KMS-11 (cell line): ENCODE results near the gene SLC6A18.

Experiments
- H2AFZ ChIP-seq: fragments of 200-600 bp; sonication (generic); 2 replicates; pipeline ENCODE4 v1.6.1; 2016; ENCODE audit warnings: antibody characterized with exemption, mixed run types, low read depth
- H3K27ac ChIP-seq: fragments of 200-600 bp; sonication (generic); 2 replicates; pipeline ENCODE4 v1.6.1; 2016; ENCODE audit warnings: mild to moderate bottlenecking, mixed run types
- H3K27me3 ChIP-seq: fragments of 200-600 bp; sonication (generic); 2 replicates; pipeline ENCODE4 v1.6.1; 2017; ENCODE audit warnings: mild to moderate bottlenecking, low read depth, mixed run types, moderate library complexity; ENCODE audit not compliant: insufficient read depth
- H3K36me3 ChIP-seq: fragments of 200-600 bp; sonication (generic); 2 replicates; pipeline ENCODE4 v1.6.1; 2017; ENCODE audit warnings: mild to moderate bottlenecking, mixed run types; ENCODE audit not compliant: insufficient read depth
- H3K4me1 ChIP-seq: fragments of 200-600 bp; sonication (generic); 2 replicates; pipeline ENCODE4 v1.6.1; 2016; ENCODE audit warnings: mild to moderate bottlenecking, low read depth, mixed run types; ENCODE audit not compliant: poor library complexity, severe bottlenecking
- H3K4me2 ChIP-seq: fragments of 200-600 bp; sonication (generic); 2 replicates; pipeline ENCODE4 v1.7.0; 2016; ENCODE audit warnings: mild to moderate bottlenecking, mixed run types
- H3K4me3 ChIP-seq: fragments of 200-600 bp; sonication (generic); IDR thresholded peaks from 2 replicates; pipeline ENCODE4 v1.6.1; 2017; ENCODE audit warnings: low read depth, low read length, mixed read lengths; ENCODE audit not compliant: insufficient read depth
- H3K79me2 ChIP-seq: fragments of 200-600 bp; sonication (generic); 2 replicates; pipeline ENCODE4 v1.6.1; 2016; ENCODE audit warnings: low read depth, mixed run types; ENCODE audit not compliant: insufficient read depth
- H3K9ac ChIP-seq: fragments of 200-600 bp; sonication (generic); 2 replicates; pipeline ENCODE4 v1.6.1; 2016; ENCODE audit warnings: mild to moderate bottlenecking, mixed run types
- H4K20me1 ChIP-seq: fragments of 200-600 bp; sonication (generic); 2 replicates; pipeline ENCODE4 v1.6.1; 2016; ENCODE audit warnings: mild to moderate bottlenecking, mixed run types; ENCODE audit not compliant: insufficient read depth
- TF ChIP-seq, protein P1 (sequence below): fragments of 200-600 bp; sonication (generic); conservative IDR thresholded peaks from 2 replicates; pipeline ENCODE4 v1.6.1; 2017; ENCODE audit warnings: low read depth, mild to moderate bottlenecking, antibody characterized with exemption, low read length, moderate library complexity, mixed read lengths

The SLC6A18 gene

DNA sequence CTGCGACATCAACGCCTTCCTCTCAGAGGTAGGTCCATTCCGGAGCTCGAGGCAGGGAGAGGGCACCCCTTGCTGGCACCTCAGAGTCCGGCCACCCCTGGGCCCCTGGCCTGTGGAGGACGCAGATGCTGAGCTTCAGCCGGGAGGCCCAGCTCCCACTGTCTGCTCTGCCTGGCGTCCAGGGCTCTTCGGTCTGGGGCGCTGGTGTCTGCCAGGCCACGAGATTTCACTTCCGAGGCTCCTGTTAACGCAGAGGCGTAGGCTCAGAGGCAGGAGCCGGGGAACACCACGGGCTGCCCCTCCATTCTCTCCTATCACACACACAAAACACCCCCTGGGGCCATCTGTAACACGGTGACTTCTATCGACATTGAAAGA, 8.3 kb upstream of the SLC6A18 start:
- H3K27ac ChIP-seq, result no peak overlapping the region
- no peak overlapping the region for H2AFZ ChIP-seq
- H3K4me1 ChIP-seq, result no peaks in the 10 kb centered on the region
- no peak overlapping the region for H3K9ac ChIP-seq
- H3K27me3 ChIP-seq, result peaks cover 13% of the 10 kb centered on the region; the same call in 1 of the 2 replicates
- TF ChIP-seq, protein P1, sequence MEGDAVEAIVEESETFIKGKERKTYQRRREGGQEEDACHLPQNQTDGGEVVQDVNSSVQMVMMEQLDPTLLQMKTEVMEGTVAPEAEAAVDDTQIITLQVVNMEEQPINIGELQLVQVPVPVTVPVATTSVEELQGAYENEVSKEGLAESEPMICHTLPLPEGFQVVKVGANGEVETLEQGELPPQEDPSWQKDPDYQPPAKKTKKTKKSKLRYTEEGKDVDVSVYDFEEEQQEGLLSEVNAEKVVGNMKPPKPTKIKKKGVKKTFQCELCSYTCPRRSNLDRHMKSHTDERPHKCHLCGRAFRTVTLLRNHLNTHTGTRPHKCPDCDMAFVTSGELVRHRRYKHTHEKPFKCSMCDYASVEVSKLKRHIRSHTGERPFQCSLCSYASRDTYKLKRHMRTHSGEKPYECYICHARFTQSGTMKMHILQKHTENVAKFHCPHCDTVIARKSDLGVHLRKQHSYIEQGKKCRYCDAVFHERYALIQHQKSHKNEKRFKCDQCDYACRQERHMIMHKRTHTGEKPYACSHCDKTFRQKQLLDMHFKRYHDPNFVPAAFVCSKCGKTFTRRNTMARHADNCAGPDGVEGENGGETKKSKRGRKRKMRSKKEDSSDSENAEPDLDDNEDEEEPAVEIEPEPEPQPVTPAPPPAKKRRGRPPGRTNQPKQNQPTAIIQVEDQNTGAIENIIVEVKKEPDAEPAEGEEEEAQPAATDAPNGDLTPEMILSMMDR, result no peak
- H3K4me3 ChIP-seq, result no peak overlapping the region
- no peak overlapping the region for H3K4me2 ChIP-seq
- H3K79me2 ChIP-seq, result no peaks in the 10 kb centered on the region
- H4K20me1 ChIP-seq, result no peaks in the 10 kb centered on the region
- H3K36me3 ChIP-seq, result no peaks in the 10 kb centered on the region

DNA sequence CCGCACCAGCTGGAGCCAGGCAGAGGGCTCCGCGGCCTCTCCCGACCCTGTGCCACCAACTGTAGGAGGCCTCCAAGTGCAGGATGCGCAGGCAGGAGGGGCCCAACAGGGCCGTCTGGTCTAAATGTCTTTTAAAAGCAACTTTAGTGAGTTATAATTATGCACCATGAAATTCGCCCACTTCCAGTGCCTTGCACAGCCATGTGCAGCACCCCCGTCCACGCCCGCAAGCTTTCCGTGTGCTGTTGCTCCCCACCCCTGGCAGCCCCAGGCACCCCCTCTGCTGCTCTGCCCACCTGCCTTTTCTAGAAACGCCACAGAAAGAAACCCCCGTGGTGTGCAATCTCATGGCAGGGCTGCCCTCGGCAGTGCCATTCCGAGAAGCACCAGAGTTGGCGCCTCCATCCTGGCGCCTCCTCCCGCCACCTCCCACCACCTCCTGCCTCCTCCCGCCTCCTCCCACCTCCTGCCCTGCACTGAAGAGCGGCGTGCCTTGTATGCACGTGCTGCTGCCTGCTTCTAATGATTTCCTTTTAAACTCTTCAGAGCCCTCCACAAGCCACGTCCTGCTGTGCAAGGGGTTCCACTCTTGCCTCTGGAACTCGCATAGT, 7.5 kb upstream of the SLC6A18 start:
- H4K20me1 ChIP-seq, result no peaks in the 10 kb centered on the region
- H2AFZ ChIP-seq, result no peak overlapping the region
- no peak overlapping the region for H3K4me2 ChIP-seq
- no peaks in the 10 kb centered on the region for H3K36me3 ChIP-seq
- TF ChIP-seq, protein P1, result no peak
- H3K4me1 ChIP-seq, result no peaks in the 10 kb centered on the region
- no peak overlapping the region for H3K4me3 ChIP-seq
- no peaks in the 10 kb centered on the region for H3K79me2 ChIP-seq
- no peak overlapping the region for H3K27ac ChIP-seq
- no peak overlapping the region for H3K9ac ChIP-seq
- H3K27me3 ChIP-seq, result peaks cover 13% of the 10 kb centered on the region; the same call in 1 of the 2 replicates

GRCh38 chr5:1218351-1219080, 6.7 kb upstream of the SLC6A18 start:
- Histone ChIP-seq H3K27ac (no peak overlapping the region), H3K27me3 (peaks cover 13% of the 10 kb centered on the region; the same call in 1 of the 2 replicates), H2AFZ (no peak overlapping the region), H3K4me1 (no peaks in the 10 kb centered on the region), H3K36me3 (no peaks in the 10 kb centered on the region), H3K4me3 (no peak overlapping the region), H3K9ac (no peak overlapping the region), H3K79me2 (no peaks in the 10 kb centered on the region), H4K20me1 (no peaks in the 10 kb centered on the region), H3K4me2 (no peak overlapping the region)
- TF ChIP-seq, protein P1, result no peak

DNA sequence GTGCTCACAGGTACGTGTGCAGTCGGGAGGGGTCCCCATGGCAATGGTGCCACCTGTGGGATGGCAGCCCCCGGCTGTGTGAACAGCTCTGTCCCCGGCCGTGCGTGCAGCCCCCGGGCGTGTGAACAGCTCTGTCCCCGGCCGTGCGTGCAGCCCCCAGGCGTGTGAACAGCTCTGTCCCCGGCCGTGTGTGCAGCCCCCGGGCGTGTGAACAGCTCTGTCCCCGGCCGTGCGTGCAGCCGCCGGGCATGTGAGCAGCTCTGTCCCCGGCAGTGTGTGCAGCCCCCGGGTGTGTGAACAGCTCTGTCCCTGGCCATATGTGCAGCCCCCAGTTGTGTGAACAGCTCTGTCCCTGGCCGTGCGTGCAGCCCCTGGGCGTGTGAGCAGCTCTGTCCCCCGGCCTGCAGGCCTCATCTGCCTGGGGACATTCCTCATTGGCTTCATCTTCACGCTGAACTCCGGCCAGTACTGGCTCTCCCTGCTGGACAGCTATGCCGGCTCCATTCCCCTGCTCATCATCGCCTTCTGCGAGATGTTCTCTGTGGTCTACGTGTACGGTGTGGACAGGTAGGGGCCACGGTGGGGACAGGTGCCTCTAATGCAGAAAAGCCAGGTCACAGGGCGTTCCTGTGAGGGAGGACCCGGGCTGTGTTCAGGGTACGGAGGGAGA, 5.9 kb upstream of the SLC6A18 start:
- no peak overlapping the region for H3K27ac ChIP-seq
- H3K27me3 ChIP-seq, result peaks cover 13% of the 10 kb centered on the region; the same call in 1 of the 2 replicates
- H3K36me3 ChIP-seq, result no peaks in the 10 kb centered on the region
- TF ChIP-seq, protein P1, result no peak
- no peak overlapping the region for H3K9ac ChIP-seq
- H3K4me1 ChIP-seq, result no peaks in the 10 kb centered on the region
- H2AFZ ChIP-seq, result no peak overlapping the region
- no peaks in the 10 kb centered on the region for H3K79me2 ChIP-seq
- H4K20me1 ChIP-seq, result no peaks in the 10 kb centered on the region
- no peak overlapping the region for H3K4me2 ChIP-seq
- H3K4me3 ChIP-seq, result no peak overlapping the region
